WTC11 (cell line): Measurements from ENCODE around the gene FZR1.

Experiments used
- CREM ChIP-seq: sonication (generic); formaldehyde crosslinking; IDR thresholded peaks from 2 replicates; pipeline ENCODE4 v1.8.1; 2022; ENCODE audit warnings: mild to moderate bottlenecking, missing genetic modification reagents, moderate library complexity
- JUN ChIP-seq: sonication (generic); formaldehyde crosslinking; IDR thresholded peaks from 2 replicates; pipeline ENCODE4 v1.8.0; 2023; ENCODE audit warnings: mild to moderate bottlenecking, missing genetic modification reagents
- SMAD3 ChIP-seq: sonication (generic); formaldehyde crosslinking; IDR thresholded peaks from 2 replicates; pipeline ENCODE4 v1.8.0; 2022; ENCODE audit warnings: missing genetic modification reagents, mild to moderate bottlenecking, borderline replicate concordance
- TF ChIP-seq, protein P1 (sequence below): sonication (generic); formaldehyde crosslinking; conservative IDR thresholded peaks from 2 replicates; pipeline ENCODE4 v1.8.1; 2022; ENCODE audit warnings: mild to moderate bottlenecking, missing genetic modification reagents
- TF ChIP-seq, protein P2 (sequence below): sonication (generic); formaldehyde crosslinking; IDR thresholded peaks from 2 replicates; pipeline ENCODE4 v1.8.1; 2023; ENCODE audit warnings: mild to moderate bottlenecking, missing genetic modification reagents, moderate library complexity
- TF ChIP-seq, protein P3 (sequence below): fragments of 200-600 bp; IDR thresholded peaks from 2 replicates; pipeline ENCODE4 v1.8.0; 2022; ENCODE audit warnings: antibody characterized with exemption
- TF ChIP-seq, protein P4 (sequence below): sonication (generic); formaldehyde crosslinking; IDR thresholded peaks from 2 replicates; pipeline ENCODE4 v1.8.0; 2022; ENCODE audit warnings: mild to moderate bottlenecking, missing genetic modification reagents

DNA sequence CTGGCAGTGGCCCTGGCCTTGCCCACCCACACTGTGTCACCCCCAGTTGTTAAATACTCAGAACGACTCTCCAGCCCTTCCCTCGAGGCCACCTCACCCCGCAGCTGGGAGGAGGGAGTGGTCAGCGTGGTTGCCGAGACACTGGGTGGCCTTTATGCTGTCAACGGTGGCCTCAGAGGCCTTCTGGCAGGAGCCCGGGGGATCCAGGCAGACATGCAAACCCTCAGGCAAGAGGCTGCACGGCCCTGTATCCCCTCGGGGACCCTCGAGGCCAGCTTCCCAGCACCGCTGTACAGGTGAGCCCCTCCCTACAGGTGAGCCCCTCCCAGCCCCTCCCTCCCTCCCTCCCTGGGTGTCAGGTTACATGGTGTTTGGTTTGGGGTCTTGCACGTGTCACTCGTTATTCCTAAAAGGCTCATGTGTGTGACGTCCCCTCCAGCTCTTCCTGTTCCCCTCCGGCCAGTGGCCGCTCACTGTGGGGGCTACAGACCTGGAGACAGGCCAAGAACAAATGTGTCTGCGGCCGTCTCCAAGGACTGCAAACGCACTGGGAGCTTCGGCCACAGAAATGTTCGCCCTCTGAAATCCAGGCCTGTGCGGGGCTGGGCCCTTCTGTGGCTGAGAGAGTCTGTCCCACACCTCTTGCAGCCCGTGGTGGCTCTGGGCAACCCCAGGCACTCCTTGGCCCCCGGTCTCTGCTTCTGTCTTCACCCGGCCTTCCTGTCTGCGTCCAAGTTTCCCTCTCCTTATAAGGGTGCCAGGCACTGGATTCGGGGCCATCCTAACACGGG, 33.0 kb downstream of the FZR1 start, which contains the start of gene TEKTIP1:
- TF ChIP-seq JUN (CRISPR knock-in tag) (no peak), CREM (CRISPR knock-in tag) (no peak), SMAD3 (CRISPR knock-in tag) (no peak)
- TF ChIP-seq, protein P1, sequence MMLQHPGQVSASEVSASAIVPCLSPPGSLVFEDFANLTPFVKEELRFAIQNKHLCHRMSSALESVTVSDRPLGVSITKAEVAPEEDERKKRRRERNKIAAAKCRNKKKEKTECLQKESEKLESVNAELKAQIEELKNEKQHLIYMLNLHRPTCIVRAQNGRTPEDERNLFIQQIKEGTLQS (CRISPR knock-in tag): no peak
- TF ChIP-seq, protein P2, sequence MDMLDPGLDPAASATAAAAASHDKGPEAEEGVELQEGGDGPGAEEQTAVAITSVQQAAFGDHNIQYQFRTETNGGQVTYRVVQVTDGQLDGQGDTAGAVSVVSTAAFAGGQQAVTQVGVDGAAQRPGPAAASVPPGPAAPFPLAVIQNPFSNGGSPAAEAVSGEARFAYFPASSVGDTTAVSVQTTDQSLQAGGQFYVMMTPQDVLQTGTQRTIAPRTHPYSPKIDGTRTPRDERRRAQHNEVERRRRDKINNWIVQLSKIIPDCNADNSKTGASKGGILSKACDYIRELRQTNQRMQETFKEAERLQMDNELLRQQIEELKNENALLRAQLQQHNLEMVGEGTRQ (CRISPR knock-in tag): no peak
- TF ChIP-seq, protein P3, sequence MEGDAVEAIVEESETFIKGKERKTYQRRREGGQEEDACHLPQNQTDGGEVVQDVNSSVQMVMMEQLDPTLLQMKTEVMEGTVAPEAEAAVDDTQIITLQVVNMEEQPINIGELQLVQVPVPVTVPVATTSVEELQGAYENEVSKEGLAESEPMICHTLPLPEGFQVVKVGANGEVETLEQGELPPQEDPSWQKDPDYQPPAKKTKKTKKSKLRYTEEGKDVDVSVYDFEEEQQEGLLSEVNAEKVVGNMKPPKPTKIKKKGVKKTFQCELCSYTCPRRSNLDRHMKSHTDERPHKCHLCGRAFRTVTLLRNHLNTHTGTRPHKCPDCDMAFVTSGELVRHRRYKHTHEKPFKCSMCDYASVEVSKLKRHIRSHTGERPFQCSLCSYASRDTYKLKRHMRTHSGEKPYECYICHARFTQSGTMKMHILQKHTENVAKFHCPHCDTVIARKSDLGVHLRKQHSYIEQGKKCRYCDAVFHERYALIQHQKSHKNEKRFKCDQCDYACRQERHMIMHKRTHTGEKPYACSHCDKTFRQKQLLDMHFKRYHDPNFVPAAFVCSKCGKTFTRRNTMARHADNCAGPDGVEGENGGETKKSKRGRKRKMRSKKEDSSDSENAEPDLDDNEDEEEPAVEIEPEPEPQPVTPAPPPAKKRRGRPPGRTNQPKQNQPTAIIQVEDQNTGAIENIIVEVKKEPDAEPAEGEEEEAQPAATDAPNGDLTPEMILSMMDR: no peak
- TF ChIP-seq, protein P4, sequence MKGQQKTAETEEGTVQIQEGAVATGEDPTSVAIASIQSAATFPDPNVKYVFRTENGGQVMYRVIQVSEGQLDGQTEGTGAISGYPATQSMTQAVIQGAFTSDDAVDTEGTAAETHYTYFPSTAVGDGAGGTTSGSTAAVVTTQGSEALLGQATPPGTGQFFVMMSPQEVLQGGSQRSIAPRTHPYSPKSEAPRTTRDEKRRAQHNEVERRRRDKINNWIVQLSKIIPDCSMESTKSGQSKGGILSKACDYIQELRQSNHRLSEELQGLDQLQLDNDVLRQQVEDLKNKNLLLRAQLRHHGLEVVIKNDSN (CRISPR knock-in tag): no peak
